LHCN-M2 (cell line): ENCODE measurements around the gene PDZK1. TPM values are rescaled to one million over a fixed set of nuclear protein-coding genes. Genes with fewer than 3 reads are reported as not detected.
"Not testable (repeated sequence)": the region's sequence is repeated elsewhere in the genome, so short reads cannot be mapped to it uniquely, and the experiment has no call there.

Source experiments
- DNase-seq: peaks from one replicate; pipeline ENCODE4 v3.0.0-alpha.2; 2012; ENCODE audit warnings: low read depth
- total RNA-seq: library from RNA; depleted of rRNA; stranded (reverse); fragments of >200 nt; gene quantifications from 2 replicates; pipeline ENCODE4 v1.2.3, GENCODE V29; 2014; rRNA removed

The PDZK1 gene
- total RNA-seq, 1 experiment from 2014 or later: 0.69 TPM

DNA sequence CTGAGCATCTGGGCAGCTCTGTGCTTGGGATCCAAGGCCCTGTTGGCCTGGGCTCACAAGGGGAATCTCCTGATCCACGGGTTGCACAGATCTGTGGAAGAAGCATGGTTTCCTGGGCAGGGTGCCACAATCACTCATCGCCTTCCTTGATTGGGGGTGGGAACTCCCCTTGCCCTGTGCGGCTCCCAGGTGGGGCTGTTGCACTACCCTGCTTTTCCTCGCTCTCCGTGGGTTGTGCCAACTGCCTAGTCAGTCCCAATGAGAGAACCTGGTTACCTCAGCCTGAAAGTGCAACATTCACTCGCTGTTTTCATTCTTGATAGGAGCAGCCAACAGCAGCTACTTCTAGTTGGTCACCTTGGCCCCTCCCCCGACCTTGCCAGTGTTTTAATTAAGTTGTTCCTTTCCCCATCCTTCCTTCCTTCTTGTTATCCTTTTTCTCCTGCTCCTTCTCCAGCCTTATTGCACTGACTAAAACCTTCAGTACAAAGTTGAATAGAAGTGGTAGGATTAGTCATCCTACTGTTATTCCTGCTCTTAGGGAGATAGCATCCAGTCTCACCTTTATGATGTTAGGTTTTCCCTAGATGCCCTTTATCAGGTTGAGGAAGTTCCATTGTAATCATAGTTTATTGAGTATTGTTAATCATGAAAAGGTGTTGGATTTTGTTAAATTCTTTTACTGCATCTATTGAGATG, 50.8 kb downstream of the PDZK1 start:
- not testable (repeated sequence) for DNase-seq

- not testable (repeated sequence) for DNase-seq
Observed at GRCh38 chr1:145643990-145644389, 63.2 kb downstream of the PDZK1 start.

GRCh38 chr1:145641886-145642285, 65.3 kb downstream of the PDZK1 start:
- DNase-seq: not testable (repeated sequence)

DNA sequence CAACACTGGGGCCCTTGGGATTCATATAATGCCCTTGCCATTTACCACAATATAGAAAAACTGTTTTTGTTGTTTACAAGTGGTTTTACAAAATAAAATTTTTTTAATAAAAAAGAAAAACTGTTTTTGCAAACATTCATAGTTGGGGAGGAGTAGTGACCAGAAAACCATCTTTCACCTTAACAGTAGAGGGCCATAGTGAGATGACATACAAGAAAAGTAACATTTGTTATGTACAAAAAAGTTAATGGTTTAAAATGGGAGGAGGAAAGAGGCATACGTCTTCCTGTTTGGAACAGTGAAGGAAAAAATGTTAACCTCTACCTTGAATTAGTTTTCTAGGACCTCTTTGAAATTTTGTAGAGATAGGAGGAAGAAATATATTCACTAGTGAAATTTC, 70.9 kb downstream of the PDZK1 start:
- DNase-seq: not testable (repeated sequence)

- not testable (repeated sequence) for DNase-seq
Observed at GRCh38 chr1:145622177-145622576, 85.0 kb downstream of the PDZK1 start.

Other genes with a start within 250 kb of the PDZK1 start
- 47.4 and 58.4 TPM in 2 replicates for gene GPR89A, start 99.4 kb downstream of the PDZK1 start, total RNA-seq
- not detected in 2 replicates for gene CD160, start 12.1 kb upstream of the PDZK1 start, total RNA-seq
- 10.4 and 13.3 TPM in 2 replicates for gene RNF115, start 116.7 kb upstream of the PDZK1 start, total RNA-seq
- 36.5 and 43.6 TPM in 2 replicates for gene POLR3C, start 116.8 kb upstream of the PDZK1 start, total RNA-seq
- 2.4 and 5.6 TPM in 2 replicates for gene NUDT17, start 138.3 kb upstream of the PDZK1 start, total RNA-seq
- gene PIAS3, start 151.7 kb upstream of the PDZK1 start, total RNA-seq: 44.1 and 49.4 TPM in 2 replicates
- gene ANKRD35, start 178.5 kb upstream of the PDZK1 start, total RNA-seq: 1.5 and 2.3 TPM in 2 replicates
- gene ITGA10, start 202.7 kb upstream of the PDZK1 start, total RNA-seq: 113 and 135 TPM in 2 replicates
- gene PEX11B, start 211.3 kb upstream of the PDZK1 start, total RNA-seq: 38.7 and 40.1 TPM in 2 replicates
- 278 and 284 TPM in 2 replicates for gene RBM8A, start 220.1 kb upstream of the PDZK1 start, total RNA-seq